ENCODE results near the gene ARMC10. TPM values are rescaled to one million over a fixed set of nuclear protein-coding genes. Genes with fewer than 3 reads are reported as not detected.
"Not testable (repeated sequence)": the region's sequence is repeated elsewhere in the genome, so short reads cannot be mapped to it uniquely, and the experiment has no call there.

ARMC10 gene
- 10 to 100 TPM; 26.4 to 28.4 TPM for total RNA-seq
- long read RNA-seq, transcript ARMC10-208 (6 exons, 2,524 nt): major isoform, 32 of 55 reads
- long read RNA-seq, transcript ARMC10-202 (7 exons, 2,635 nt): minor isoform, 10 of 55 reads
- long read RNA-seq, partial matches to known transcripts: 1 of 55 reads
- long read RNA-seq, other reads (novel, unspliced or antisense): 3 of 55 reads

GRCh38 chr7:103074519-103075336 lies at the start of gene ARMC10, which contains the start of gene FBXL13:
Gene ARMC10 (plus strand): TSS chr7:103075140. CDS start chr7:103075273, 133 bp downstream.
Gene FBXL13 (minus strand): TSS chr7:103074796.
- ATAC-seq: peak; percentile 90
- intact Hi-C loops (cut with DNase I, micrococcal nuclease): loop anchor here in 1 of 2 donors (5.0 kb wide), 1 partner anchor 73 kb away; the partner anchor contains the start of gene NAPEPLD
- DNase-seq: peak; percentile 91 to 93

- DNase-seq: no peak
- ATAC-seq: no peak
- intact Hi-C loops (cut with DNase I, micrococcal nuclease): no loop called here
These were observed 49.6 kb upstream of the ARMC10 start for GRCh38 chr7:103025341-103025740.

- DNase-seq (no peak), ATAC-seq (no peak)
- intact Hi-C loops (cut with DNase I, micrococcal nuclease): no loop called here
These were observed 43.9 kb upstream of the ARMC10 start for GRCh38 chr7:103031024-103031423.

GRCh38 chr7:103031781-103032180 lies 43.2 kb upstream of the ARMC10 start:
- intact Hi-C loops (cut with DNase I, micrococcal nuclease): no loop called here
- DNase-seq: no peak
- ATAC-seq: no peak

DNA sequence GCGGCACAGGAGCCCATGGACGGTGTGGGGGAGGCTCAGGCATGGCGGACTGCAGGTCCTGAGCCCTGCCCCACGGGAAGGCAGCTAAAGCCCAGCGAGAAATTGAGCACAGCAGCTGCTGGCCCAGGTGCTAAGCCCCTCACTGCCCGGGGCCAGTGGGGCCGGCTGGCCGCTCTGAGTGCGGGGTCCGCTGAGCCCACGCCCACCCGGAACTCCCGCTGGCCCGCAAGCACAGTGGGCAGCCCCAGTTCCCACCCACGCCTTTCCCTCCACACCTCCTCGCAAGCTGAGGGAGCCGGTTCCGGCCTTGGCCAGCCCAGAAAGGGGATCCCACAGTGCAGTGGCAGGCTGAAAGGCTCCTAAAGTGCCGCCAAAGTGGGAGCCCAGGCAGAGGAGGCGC lies 40.6 kb upstream of the ARMC10 start:
- ATAC-seq; intact Hi-C loops (cut with DNase I, micrococcal nuclease); DNase-seq: not testable (repeated sequence)

GRCh38 chr7:103037476-103037822 lies 37.5 kb upstream of the ARMC10 start:
- intact Hi-C loops (cut with DNase I, micrococcal nuclease): no loop called here
- ATAC-seq (no peak), DNase-seq (no peak)

DNA sequence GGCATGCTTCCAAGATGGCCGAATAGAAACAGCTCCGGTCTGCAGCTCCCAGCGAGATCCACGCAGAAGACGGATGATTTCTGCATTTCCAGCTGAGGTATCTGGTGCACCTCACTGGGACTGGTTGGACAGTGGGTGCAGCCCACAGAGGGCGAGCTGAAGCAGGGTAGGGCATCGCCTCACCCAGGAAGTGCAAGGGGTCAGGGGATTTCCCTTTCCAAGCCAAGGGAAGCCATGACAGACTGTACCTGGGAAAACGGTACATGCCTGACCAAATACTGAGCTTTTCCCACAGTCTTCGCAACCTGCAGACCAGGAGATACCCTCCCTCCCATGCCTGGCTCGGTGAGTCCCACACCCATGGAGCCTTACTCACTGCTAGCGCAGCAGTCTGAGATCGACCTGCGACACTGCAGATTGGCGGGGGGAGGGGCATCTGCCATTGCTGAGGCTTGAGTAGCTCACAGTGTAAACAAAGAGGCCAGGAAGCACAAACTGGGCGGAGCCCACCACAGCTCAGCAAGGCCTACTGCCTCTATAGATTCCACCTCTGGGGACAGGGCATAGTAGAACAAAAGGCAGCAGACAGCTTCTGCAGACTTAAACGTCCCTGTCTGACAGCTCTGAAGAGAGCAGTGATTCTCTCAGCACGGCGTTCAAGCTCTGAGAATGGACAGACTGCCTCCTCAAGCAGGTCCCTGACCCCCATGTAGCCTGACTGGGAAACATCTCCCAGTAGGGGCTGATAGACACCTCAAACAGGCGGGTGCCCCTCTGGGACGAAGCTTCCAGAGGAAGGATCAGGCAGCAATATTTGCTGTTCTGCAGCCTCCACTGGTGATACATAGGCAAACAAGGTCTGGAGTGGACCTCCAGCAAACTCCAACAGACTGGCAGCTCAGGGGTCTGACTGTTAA lies 36.9 kb upstream of the ARMC10 start:
- ATAC-seq; intact Hi-C loops (cut with DNase I, micrococcal nuclease); DNase-seq: not testable (repeated sequence)

- intact Hi-C loops (cut with DNase I, micrococcal nuclease); DNase-seq; ATAC-seq: not testable (repeated sequence)
These were observed 33.1 kb upstream of the ARMC10 start for GRCh38 chr7:103041815-103042214.

DNA sequence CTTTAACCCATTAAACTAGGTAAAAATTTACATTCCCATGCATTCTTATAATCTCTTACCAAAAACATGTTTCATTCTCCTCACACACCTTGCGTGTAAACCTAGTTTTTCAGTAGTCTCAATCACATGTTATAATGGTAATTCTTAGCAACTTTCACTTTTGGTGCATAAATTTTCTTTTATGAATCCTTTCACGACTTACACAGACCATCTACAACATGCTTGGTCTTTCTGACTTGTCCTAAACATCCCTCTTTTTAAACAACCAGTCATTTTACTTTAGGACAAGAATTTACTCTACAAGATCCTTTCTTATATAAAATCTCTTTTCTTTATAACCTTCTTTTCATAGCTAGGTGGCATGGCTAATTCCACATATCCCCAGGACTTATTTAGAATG lies 26.1 kb upstream of the ARMC10 start:
- ATAC-seq (no peak), DNase-seq (no peak)
- intact Hi-C loops (cut with DNase I, micrococcal nuclease): no loop called here

DNA sequence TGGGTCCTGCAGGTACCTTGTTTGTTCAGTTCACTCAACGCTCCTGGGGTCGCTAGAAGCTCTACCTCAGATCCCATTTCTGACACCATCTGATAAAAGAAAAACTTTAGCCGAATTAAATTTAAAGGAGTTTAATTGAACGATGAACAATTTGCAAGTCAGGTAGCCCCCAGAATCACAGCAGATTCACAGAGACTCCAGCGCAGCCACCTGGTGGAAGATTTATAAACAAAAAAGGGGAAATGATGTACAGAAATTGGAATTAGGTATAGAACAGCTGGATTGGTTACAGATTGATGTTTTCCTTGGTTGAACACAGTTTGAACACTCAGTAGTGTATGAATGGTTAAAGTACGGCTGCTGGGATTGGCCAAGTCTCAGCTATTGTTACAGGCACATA lies 23.4 kb upstream of the ARMC10 start:
- DNase-seq (no peak), ATAC-seq (no peak)
- intact Hi-C loops (cut with DNase I, micrococcal nuclease): no loop called here

DNA sequence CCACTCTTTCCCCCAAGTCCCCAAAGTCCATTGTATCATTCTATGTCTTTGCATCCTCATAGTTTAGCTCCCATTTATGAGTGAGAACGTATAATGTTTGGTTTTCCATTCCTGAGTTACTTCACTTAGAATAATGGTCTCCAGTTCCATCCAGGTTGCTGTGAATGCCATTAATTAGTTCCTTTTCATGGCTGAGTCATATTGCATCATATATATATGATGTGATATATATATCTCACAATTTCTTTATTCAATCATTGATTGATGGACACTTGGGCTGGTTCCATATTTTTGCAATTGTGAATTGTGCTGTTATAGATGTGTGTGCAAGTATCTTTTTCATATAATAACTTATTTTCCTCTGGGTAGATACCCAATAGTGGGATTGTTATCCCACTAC lies 18.9 kb upstream of the ARMC10 start:
- ATAC-seq; DNase-seq; intact Hi-C loops (cut with DNase I, micrococcal nuclease): not testable (repeated sequence)

DNA sequence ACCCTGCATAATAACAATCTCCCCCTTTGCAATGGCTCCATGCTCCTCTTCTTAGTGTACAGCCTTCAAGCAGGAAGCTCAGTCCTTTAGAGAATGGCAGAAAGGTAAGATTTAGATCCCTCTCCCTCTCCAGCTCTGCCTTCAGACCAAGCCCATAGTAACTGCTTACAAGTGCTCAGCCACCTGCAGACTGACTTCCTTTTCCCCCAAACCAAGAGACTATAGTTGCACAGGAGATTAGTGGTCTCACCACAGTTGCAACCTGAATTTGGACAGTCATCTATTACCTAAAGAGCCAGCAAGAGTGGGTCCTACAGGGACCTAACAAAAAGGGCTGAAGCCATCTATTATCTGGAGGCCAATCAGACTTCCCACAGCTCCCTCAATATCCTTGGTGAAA lies 16.8 kb upstream of the ARMC10 start:
- ATAC-seq: no peak
- intact Hi-C loops (cut with DNase I, micrococcal nuclease): no loop called here
- no peak for DNase-seq

DNA sequence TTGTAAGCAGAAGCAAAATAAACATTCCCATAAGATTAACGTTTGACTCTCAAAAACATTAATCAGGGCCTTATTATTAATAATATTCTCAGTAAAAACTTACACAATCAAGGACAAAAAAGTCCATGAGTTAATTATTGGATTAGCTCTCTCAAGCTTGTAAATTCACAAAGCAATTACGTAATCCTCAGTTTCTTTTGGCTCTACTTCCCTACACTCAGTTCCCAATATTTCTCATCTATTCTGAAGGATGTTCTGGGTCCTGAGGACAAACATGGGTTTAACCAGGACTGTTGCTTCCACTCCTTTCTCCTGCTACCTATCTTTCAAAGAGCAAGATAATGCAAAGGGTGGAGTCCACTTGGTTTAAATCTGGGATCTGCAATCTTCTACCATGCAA lies 15.5 kb upstream of the ARMC10 start:
- ATAC-seq (no peak), DNase-seq (no peak)
- intact Hi-C loops (cut with DNase I, micrococcal nuclease): no loop called here

DNA sequence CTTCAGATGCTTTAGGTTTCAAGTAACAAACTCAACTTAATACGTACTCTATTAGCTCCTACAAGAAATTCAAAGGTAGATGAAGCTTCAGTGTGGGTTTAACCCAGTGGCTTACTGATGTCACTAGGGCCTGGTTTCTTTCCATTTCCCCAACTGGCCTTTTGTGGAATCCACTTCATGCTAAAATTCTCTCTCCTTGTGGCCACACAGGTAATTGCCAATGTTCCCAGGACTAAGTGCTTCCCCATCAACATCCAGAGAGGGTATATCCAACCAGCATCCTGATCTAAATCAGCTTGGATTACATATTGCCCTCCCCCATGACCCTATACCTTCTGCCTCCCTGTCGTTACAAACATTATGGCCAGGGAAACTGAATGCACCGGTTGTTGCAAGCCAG lies 11.0 kb upstream of the ARMC10 start:
- intact Hi-C loops (cut with DNase I, micrococcal nuclease): no loop called here
- DNase-seq (no peak), ATAC-seq (no peak)

GRCh38 chr7:103065667-103066066 lies 9.3 kb upstream of the ARMC10 start:
- DNase-seq (peak in 1 of 2 donors; percentile 50), ATAC-seq (no peak)
- intact Hi-C loops (cut with DNase I, micrococcal nuclease): no loop called here

DNA sequence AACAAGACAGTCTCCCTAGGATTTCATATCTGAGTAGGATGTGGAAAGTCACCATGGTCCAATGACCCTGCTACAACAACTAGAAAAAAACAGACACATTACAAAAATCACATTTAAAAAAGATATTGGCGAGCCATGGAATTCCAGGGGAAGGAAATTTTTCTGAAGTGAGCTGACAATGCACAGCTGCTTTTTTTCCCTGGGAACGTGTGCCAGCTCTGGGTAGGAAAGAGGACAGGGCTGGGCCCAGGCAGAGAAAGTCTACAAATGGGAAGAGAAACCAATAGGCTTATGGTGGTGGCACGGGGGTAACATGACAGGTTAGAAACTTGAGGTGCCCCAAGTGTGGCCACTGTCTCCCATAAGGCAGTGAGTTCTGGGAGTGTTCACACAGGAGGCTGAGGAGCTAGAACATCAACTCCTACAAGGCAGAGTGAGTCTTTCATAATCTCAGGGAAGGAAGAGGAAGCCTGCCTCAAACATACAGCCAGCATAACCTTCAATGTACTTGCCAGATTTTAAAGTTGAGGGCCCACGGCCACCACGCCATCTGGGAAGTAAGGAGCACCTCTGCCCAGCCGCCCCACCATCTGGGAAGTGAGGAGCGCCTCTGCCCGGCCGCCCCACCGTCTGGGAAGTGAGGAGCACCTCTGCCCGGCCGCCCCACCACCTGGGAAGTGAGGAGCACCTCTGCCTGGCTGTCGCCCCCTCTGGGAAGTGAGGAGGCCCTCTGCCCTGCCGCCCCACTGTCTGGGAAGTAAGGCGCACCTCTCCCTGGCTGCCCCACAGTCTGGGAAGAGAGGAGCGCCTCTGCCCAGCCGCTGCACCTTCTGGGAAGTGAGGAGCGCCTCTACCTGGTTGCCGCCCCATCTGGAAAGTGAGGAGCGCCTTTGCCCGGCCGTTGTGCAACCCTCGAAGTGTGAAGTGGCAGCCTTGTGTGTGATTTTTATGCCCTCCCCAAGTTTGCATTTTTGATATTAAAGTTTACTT lies 6.2 kb upstream of the ARMC10 start:
- ATAC-seq: no peak
- intact Hi-C loops (cut with DNase I, micrococcal nuclease): no loop called here
- DNase-seq: no peak

- DNase-seq (no peak), ATAC-seq (no peak)
- intact Hi-C loops (cut with DNase I, micrococcal nuclease): loop anchor here in 1 of 2 donors (5.0 kb wide), 1 partner anchor 76 kb away; the partner anchor contains the start of gene NAPEPLD
These were observed 3.9 kb upstream of the ARMC10 start for GRCh38 chr7:103071000-103071399.

DNA sequence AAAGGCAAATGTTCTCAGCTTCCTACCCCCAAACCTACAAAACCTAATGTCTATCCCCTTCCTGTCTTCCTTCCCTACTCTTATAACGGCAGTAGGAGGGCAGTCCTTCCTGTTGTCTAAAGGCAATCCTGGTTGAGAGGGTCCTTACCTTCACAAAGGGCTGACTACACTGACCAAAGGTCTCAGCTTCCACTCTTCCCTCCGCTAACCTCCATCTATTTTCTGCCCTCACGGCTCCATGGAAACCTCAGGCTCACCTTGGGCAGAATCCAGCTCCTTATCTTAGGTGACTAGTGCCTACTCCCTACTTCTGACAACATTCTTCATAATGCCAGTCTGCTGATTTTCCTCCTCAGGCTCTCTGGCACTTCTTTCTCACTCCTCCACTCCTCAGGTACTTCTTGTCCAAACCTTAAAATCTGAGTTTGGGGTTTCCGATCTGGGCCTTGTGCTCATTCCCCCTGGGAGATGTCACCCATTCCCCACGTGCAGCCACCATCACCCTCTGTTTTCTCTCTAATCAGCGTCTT lies 886 bp upstream of the ARMC10 start:
- intact Hi-C loops (cut with DNase I, micrococcal nuclease): loop anchor here in 1 of 2 donors (5.0 kb wide), 1 partner anchor 73 kb away; the partner anchor contains the start of gene NAPEPLD
- DNase-seq (peak in 1 of 2 donors; percentile 31), ATAC-seq (peak; percentile 18)
